IgD-negative memory B cell (primary cell): ENCODE results near the gene MEF2B. TPM values are rescaled to one million over a fixed set of nuclear protein-coding genes. Genes with fewer than 3 reads are reported as not detected.

Experiments
- H3K27ac Mint-ChIP-seq, 3 donors: one replicate each; pipeline ENCODE4 v1.8.0; 2020 to 2022; ENCODE audit warnings: mild to moderate bottlenecking in 3 of 3, mixed read lengths in 3 of 3, moderate library complexity in 1 of 3
- H3K27me3 Mint-ChIP-seq: one replicate; pipeline ENCODE4 v1.8.0; 2021; ENCODE audit warnings: mixed read lengths
- H3K36me3 Mint-ChIP-seq: one replicate; pipeline ENCODE4 v1.8.0; 2020; ENCODE audit warnings: mild to moderate bottlenecking, mixed read lengths
- H3K4me1 Mint-ChIP-seq, 3 donors: one replicate each; pipeline ENCODE4 v1.8.0; 2020 to 2022; ENCODE audit warnings: mixed read lengths in 3 of 3, mild to moderate bottlenecking in 1 of 3
- H3K4me3 Mint-ChIP-seq, 4 donors: one replicate each; pipeline ENCODE4 v1.8.0; 2020 to 2022; ENCODE audit warnings: mild to moderate bottlenecking in 4 of 4, mixed read lengths in 4 of 4, moderate library complexity in 3 of 4
- H3K9me3 Mint-ChIP-seq, 3 donors: one replicate each; pipeline ENCODE4 v1.8.0; 2020 to 2021; ENCODE audit warnings: mixed read lengths in 3 of 3, mild to moderate bottlenecking in 1 of 3
- polyA plus RNA-seq: library from polyadenylated mRNA; unstranded; fragments of 300-500 nt; fragmentation: Illumina TruSeq; gene quantifications from one replicate; pipeline ENCODE4 v1.2.3, GENCODE V29; 2021

The MEF2B gene
- polyA plus RNA-seq, 1 donor from 2014 or later = 1.8 TPM

GRCh38 chr19:19096641-19097627 lies 73.1 kb downstream of the MEF2B start:
- no peaks in the 10 kb centered on the region for H3K27me3 Mint-ChIP-seq
- H3K27ac Mint-ChIP-seq = peak overlapping the region in 1 of 3 donors; percentile 56
- no peak overlapping the region for H3K4me3 Mint-ChIP-seq
- peaks cover 3% of the 10 kb centered on the region for H3K36me3 Mint-ChIP-seq
- peaks cover 0 to 3% (median 2%) of the 10 kb centered on the region in 3 donors for H3K4me1 Mint-ChIP-seq
- no peaks in the 10 kb centered on the region for H3K9me3 Mint-ChIP-seq

DNA sequence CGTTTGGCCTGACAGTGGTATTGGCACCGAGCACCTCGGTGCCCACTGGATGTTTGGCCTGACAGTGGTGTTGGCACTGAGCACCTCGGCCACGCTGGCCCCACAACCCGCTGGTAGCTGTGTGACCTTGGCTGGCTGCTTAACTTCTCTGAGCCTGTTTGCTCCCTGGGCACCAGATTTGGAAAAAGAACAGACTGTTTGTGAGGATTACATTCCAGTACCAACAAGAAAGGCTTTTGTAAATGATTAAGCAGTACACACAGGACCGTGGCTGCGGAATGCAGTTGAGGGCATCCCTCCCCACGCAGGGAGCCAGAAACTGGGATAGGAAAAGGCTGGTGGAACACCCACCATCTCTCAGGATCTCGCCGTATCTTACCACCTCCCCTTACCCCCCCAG lies 74.4 kb downstream of the MEF2B start:
- Mint-ChIP-seq H3K27ac (no peak overlapping the region), H3K9me3 (no peaks in the 10 kb centered on the region), H3K4me1 (peaks cover 0 to 3% (median 2%) of the 10 kb centered on the region in 3 donors), H3K4me3 (no peak overlapping the region), H3K27me3 (no peaks in the 10 kb centered on the region), H3K36me3 (peaks cover 3% of the 10 kb centered on the region)

Other genes with a start within 250 kb of the MEF2B start
- 25.2 TPM for gene HOMER3, start 229.0 kb downstream of the MEF2B start, polyA plus RNA-seq
- gene SUGP2, start 136.7 kb downstream of the MEF2B start, polyA plus RNA-seq = 11.8 TPM
- gene ARMC6, start 136.7 kb downstream of the MEF2B start, polyA plus RNA-seq = 27.9 TPM
- gene SLC25A42, start 106.3 kb downstream of the MEF2B start, polyA plus RNA-seq = 35.9 TPM
- gene TMEM161A, start 31.8 kb downstream of the MEF2B start, polyA plus RNA-seq = 18.5 TPM
- gene BORCS8, start 21.9 kb upstream of the MEF2B start, polyA plus RNA-seq = 21.6 TPM
- 91.4 TPM for gene RFXANK, start 22.0 kb upstream of the MEF2B start, polyA plus RNA-seq
- gene NR2C2AP, start 33.2 kb upstream of the MEF2B start, polyA plus RNA-seq = 37.6 TPM
- not detected for gene NCAN, start 41.7 kb upstream of the MEF2B start, polyA plus RNA-seq
- not detected for gene TM6SF2, start 103.0 kb upstream of the MEF2B start, polyA plus RNA-seq
- gene SUGP1, start 150.2 kb upstream of the MEF2B start, polyA plus RNA-seq = 42.1 TPM
- gene MAU2, start 150.6 kb upstream of the MEF2B start, polyA plus RNA-seq = 24.5 TPM
- 16.6 TPM for gene GATAD2A, start 235.4 kb upstream of the MEF2B start, polyA plus RNA-seq